Activated CD8-positive, alpha-beta T cell treated with anti-CD3 and anti-CD28 coated beads, Interleukin-2, amount 10 ng/mL, durations not matched to agents 7 days and 5 days (primary cell): Measurements from ENCODE around the gene CABLES1. TPM values are rescaled to one million over a fixed set of nuclear protein-coding genes. Genes with fewer than 3 reads are reported as not detected.
"Not testable (repeated sequence)": the region's sequence is repeated elsewhere in the genome, so short reads cannot be mapped to it uniquely, and the experiment has no call there.

Experiments used
- ATAC-seq: fragments of 150-1000 bp; cut with Tn5 transposase; one replicate; pipeline ENCODE4 v1.10.0; 2021; ENCODE audit warnings: moderate library complexity
- CTCF ChIA-PET: fragments of 350-600 bp; sonication (Branson Sonifier 250); formaldehyde crosslinking; loops from one replicate; lab custom pipeline; 2021; ENCODE audit warnings: antibody characterized with exemption; lab: Charles Lee
- POLR2A ChIA-PET: fragments of 350-600 bp; sonication (Branson Sonifier 250); formaldehyde crosslinking; loops from one replicate; lab custom pipeline; 2021; ENCODE audit warnings: antibody characterized with exemption; lab: Charles Lee
- DNase-seq: peaks from one replicate; pipeline ENCODE4 v3.0.0-alpha.2; 2020
- H3K27ac Mint-ChIP-seq: one replicate; pipeline ENCODE4 v1.8.0; 2021; ENCODE audit warnings: mild to moderate bottlenecking, mixed read lengths
- H3K27me3 Mint-ChIP-seq: one replicate; pipeline ENCODE4 v1.8.0; 2021; ENCODE audit warnings: low read depth, mixed read lengths
- H3K36me3 Mint-ChIP-seq: one replicate; pipeline ENCODE4 v1.8.0; 2021; ENCODE audit warnings: low read depth, mixed read lengths
- H3K4me1 Mint-ChIP-seq: one replicate; pipeline ENCODE4 v1.8.0; 2021; ENCODE audit warnings: low read depth, mixed read lengths
- H3K4me3 Mint-ChIP-seq: one replicate; pipeline ENCODE4 v1.8.0; 2021; ENCODE audit warnings: mild to moderate bottlenecking, mixed read lengths
- H3K9me3 Mint-ChIP-seq: one replicate; pipeline ENCODE4 v1.8.0; 2022; ENCODE audit warnings: mixed read lengths; ENCODE audit not compliant: insufficient read depth
- total RNA-seq, 2 experiments: library from RNA; stranded (reverse); gene quantifications; one replicate each; pipeline ENCODE4 v1.2.3, GENCODE V29; 2021

CABLES1 gene
- total RNA-seq, 2 experiments from 2014 or later, result 2.3 to 2.7 TPM

GRCh38 chr18:23235336-23235735, 100.1 kb downstream of the CABLES1 start:
- H3K27ac Mint-ChIP-seq, result peak overlapping the region; percentile 48
- peaks cover 4% of the 10 kb centered on the region for H3K9me3 Mint-ChIP-seq
- DNase-seq (no peak), ATAC-seq (no peak)
- peaks cover 82% of the 10 kb centered on the region for H3K4me1 Mint-ChIP-seq
- POLR2A ChIA-PET, result interaction anchor here (1.4 kb wide), 1 partner anchor 73 kb away, joined by 3 read pairs; no protein-coding TSS in a partner anchor
- no peaks in the 10 kb centered on the region for H3K27me3 Mint-ChIP-seq
- no peak overlapping the region for H3K4me3 Mint-ChIP-seq
- peaks cover 24% of the 10 kb centered on the region for H3K36me3 Mint-ChIP-seq
- CTCF ChIA-PET, result interaction anchor here (1.1 to 1.6 kb wide), 3 partner anchors 104 to 144 kb away, joined by 3 read pairs; no protein-coding TSS in a partner anchor

- DNase-seq (no peak), ATAC-seq (no peak)
- no peak overlapping the region for H3K4me3 Mint-ChIP-seq
- no peaks in the 10 kb centered on the region for H3K27me3 Mint-ChIP-seq
- H3K9me3 Mint-ChIP-seq, result peaks cover 4% of the 10 kb centered on the region
- peaks cover 21% of the 10 kb centered on the region for H3K36me3 Mint-ChIP-seq
- peak overlapping the region; percentile 8 for H3K27ac Mint-ChIP-seq
- ChIA-PET POLR2A (interaction anchor here (1.4 kb wide), 1 partner anchor 72 kb away, joined by 3 read pairs; no protein-coding TSS in a partner anchor), CTCF (interaction anchor here (1.1 to 2.8 kb wide), 6 partner anchors 7 to 144 kb away, joined by 3 to 10 read pairs (median 3); no protein-coding TSS in a partner anchor)
- H3K4me1 Mint-ChIP-seq, result peaks cover 78% of the 10 kb centered on the region
These were observed 100.6 kb downstream of the CABLES1 start for GRCh38 chr18:23235860-23236259.

GRCh38 chr18:23236876-23237468, 101.7 kb downstream of the CABLES1 start:
- Mint-ChIP-seq H3K4me3 (no peak overlapping the region), H3K27ac (peak overlapping the region; percentile 92), H3K9me3 (no peaks in the 10 kb centered on the region), H3K36me3 (peaks cover 14% of the 10 kb centered on the region), H3K4me1 (peaks cover 76% of the 10 kb centered on the region), H3K27me3 (no peaks in the 10 kb centered on the region)
- POLR2A ChIA-PET, result interaction anchor here (1.1 to 1.4 kb wide), 2 partner anchors 8 to 23 kb away, joined by 3 to 5 read pairs; no protein-coding TSS in a partner anchor
- ATAC-seq (no peak), DNase-seq (no peak)
- CTCF ChIA-PET, result interaction anchor here (0.7 to 2.8 kb wide), 11 partner anchors 8 to 204 kb away, joined by 3 to 34 read pairs (median 3); no protein-coding TSS in a partner anchor

- H3K27ac Mint-ChIP-seq, result peak overlapping the region; percentile 92
- peaks cover 78% of the 10 kb centered on the region for H3K4me1 Mint-ChIP-seq
- no peaks in the 10 kb centered on the region for H3K27me3 Mint-ChIP-seq
- DNase-seq (peak; percentile 76), ATAC-seq (peak; percentile 83)
- ChIA-PET CTCF (interaction anchor here (0.6 to 2.8 kb wide), 11 partner anchors 9 to 205 kb away, joined by 3 to 34 read pairs (median 3); no protein-coding TSS in a partner anchor), POLR2A (interaction anchor here (1.1 to 1.4 kb wide), 2 partner anchors 9 to 22 kb away, joined by 3 to 5 read pairs; no protein-coding TSS in a partner anchor)
- H3K36me3 Mint-ChIP-seq, result peaks cover 10% of the 10 kb centered on the region
- no peaks in the 10 kb centered on the region for H3K9me3 Mint-ChIP-seq
- peak overlapping the region; percentile 60 for H3K4me3 Mint-ChIP-seq
These were observed 102.4 kb downstream of the CABLES1 start for GRCh38 chr18:23237524-23238151.

GRCh38 chr18:23238152-23238531, 102.9 kb downstream of the CABLES1 start:
- DNase-seq (no peak), ATAC-seq (no peak)
- Mint-ChIP-seq H3K27ac (peak overlapping the region; percentile 92), H3K4me1 (peaks cover 74% of the 10 kb centered on the region), H3K27me3 (no peaks in the 10 kb centered on the region), H3K36me3 (peaks cover 5% of the 10 kb centered on the region), H3K9me3 (no peaks in the 10 kb centered on the region), H3K4me3 (peak overlapping the region; percentile 60)
- POLR2A ChIA-PET, result interaction anchor here (1.1 to 1.4 kb wide), 2 partner anchors 9 to 22 kb away, joined by 3 to 5 read pairs; no protein-coding TSS in a partner anchor
- CTCF ChIA-PET, result interaction anchor here (0.6 to 2.8 kb wide), 10 partner anchors 10 to 205 kb away, joined by 3 to 34 read pairs (median 3); no protein-coding TSS in a partner anchor

- no peak for ATAC-seq
- ChIA-PET CTCF (interaction anchor here (2.8 kb wide), 1 partner anchor 120 kb away, joined by 34 read pairs; no protein-coding TSS in a partner anchor), POLR2A (no interaction called here)
- peak overlapping the region; percentile 92 for H3K27ac Mint-ChIP-seq
- no peak overlapping the region for H3K4me3 Mint-ChIP-seq
- H3K36me3 Mint-ChIP-seq, result peaks cover 2% of the 10 kb centered on the region
- peaks cover 70% of the 10 kb centered on the region for H3K4me1 Mint-ChIP-seq
- no peaks in the 10 kb centered on the region for H3K27me3 Mint-ChIP-seq
- no peak for DNase-seq
- H3K9me3 Mint-ChIP-seq, result no peaks in the 10 kb centered on the region
These were observed 103.5 kb downstream of the CABLES1 start for GRCh38 chr18:23238651-23239349.

GRCh38 chr18:23239350-23239692, 104.0 kb downstream of the CABLES1 start:
- peak overlapping the region; percentile 57 for H3K27ac Mint-ChIP-seq

GRCh38 chr18:23239885-23240608, 104.8 kb downstream of the CABLES1 start:
- POLR2A ChIA-PET, result no interaction called here
- peaks cover 59% of the 10 kb centered on the region for H3K4me1 Mint-ChIP-seq
- H3K4me3 Mint-ChIP-seq, result no peak overlapping the region
- H3K27ac Mint-ChIP-seq, result no peak overlapping the region
- DNase-seq (no peak), ATAC-seq (no peak)
- H3K9me3 Mint-ChIP-seq, result no peaks in the 10 kb centered on the region
- no peaks in the 10 kb centered on the region for H3K27me3 Mint-ChIP-seq
- CTCF ChIA-PET, result no interaction called here
- peaks cover 2% of the 10 kb centered on the region for H3K36me3 Mint-ChIP-seq

More at GRCh38 chr18:23239350-23239692, 104.0 kb downstream of the CABLES1 start:
- no peak overlapping the region for H3K4me3 Mint-ChIP-seq
- ChIA-PET POLR2A (no interaction called here), CTCF (no interaction called here)
- no peaks in the 10 kb centered on the region for H3K27me3 Mint-ChIP-seq
- H3K36me3 Mint-ChIP-seq, result peaks cover 2% of the 10 kb centered on the region
- DNase-seq (no peak), ATAC-seq (no peak)
- no peaks in the 10 kb centered on the region for H3K9me3 Mint-ChIP-seq
- H3K4me1 Mint-ChIP-seq, result peaks cover 66% of the 10 kb centered on the region

GRCh38 chr18:23240609-23240930, 105.3 kb downstream of the CABLES1 start:
- CTCF ChIA-PET, result no interaction called here
- no peak for ATAC-seq
- Mint-ChIP-seq H3K9me3 (no peaks in the 10 kb centered on the region), H3K27me3 (no peaks in the 10 kb centered on the region), H3K4me3 (no peak overlapping the region), H3K4me1 (peaks cover 55% of the 10 kb centered on the region), H3K36me3 (peaks cover 2% of the 10 kb centered on the region), H3K27ac (no peak overlapping the region)
- no peak for DNase-seq
- POLR2A ChIA-PET, result no interaction called here

GRCh38 chr18:23241833-23242496, 106.7 kb downstream of the CABLES1 start:
- DNase-seq, POLR2A ChIA-PET, H3K4me3 Mint-ChIP-seq, H3K27me3 Mint-ChIP-seq, H3K36me3 Mint-ChIP-seq, H3K9me3 Mint-ChIP-seq, ATAC-seq, H3K27ac Mint-ChIP-seq: not testable (repeated sequence)
- CTCF ChIA-PET, result interaction anchor here (1.5 kb wide), 1 partner anchor 117 kb away, joined by 6 read pairs; no protein-coding TSS in a partner anchor
- peaks cover 44% of the 10 kb centered on the region for H3K4me1 Mint-ChIP-seq

GRCh38 chr18:23243178-23243577, 107.9 kb downstream of the CABLES1 start:
- ChIA-PET CTCF (no interaction called here), POLR2A (no interaction called here)
- Mint-ChIP-seq H3K27ac (no peak overlapping the region), H3K27me3 (no peaks in the 10 kb centered on the region), H3K9me3 (no peaks in the 10 kb centered on the region), H3K4me1 (peaks cover 32% of the 10 kb centered on the region), H3K36me3 (peaks cover 2% of the 10 kb centered on the region), H3K4me3 (no peak overlapping the region)
- DNase-seq, result no peak
- ATAC-seq, result no peak
